Smooth muscle cell (in vitro differentiated cells): Measurements from ENCODE around the gene CHTF18. TPM values are rescaled to one million over a fixed set of nuclear protein-coding genes. Genes with fewer than 3 reads are reported as not detected.

Experiments
- DNase-seq: peaks from one replicate; lab custom pipeline; 2025; ENCODE audit not compliant: unreplicated experiment; lab: John Stamatoyannopoulos, UW
- H2AFZ ChIP-seq: fragments of 200-600 bp; sonication (generic); 2 replicates; pipeline ENCODE4 v1.6.0; 2016; ENCODE audit warnings: antibody characterized with exemption, low read depth, mild to moderate bottlenecking
- H3F3A ChIP-seq: fragments of 200-600 bp; sonication (generic); 2 replicates; pipeline ENCODE4 v1.6.0; 2017; ENCODE audit warnings: antibody characterized with exemption, low read depth
- H3K27ac ChIP-seq: fragments of 200-600 bp; sonication (generic); 2 replicates; pipeline ENCODE4 v1.5.1; 2016; ENCODE audit warnings: low read depth, mild to moderate bottlenecking
- H3K27me3 ChIP-seq: fragments of 200-600 bp; sonication (generic); 2 replicates; pipeline ENCODE4 v1.6.1; 2016; ENCODE audit warnings: low read depth, mild to moderate bottlenecking
- H3K36me3 ChIP-seq: fragments of 200-600 bp; sonication (generic); 2 replicates; pipeline ENCODE4 v1.5.1; 2016; ENCODE audit warnings: low read depth
- H3K4me1 ChIP-seq: fragments of 200-600 bp; sonication (generic); 2 replicates; pipeline ENCODE4 v1.5.1; 2016; ENCODE audit warnings: low read depth
- H3K4me2 ChIP-seq: fragments of 200-600 bp; sonication (generic); 2 replicates; pipeline ENCODE4 v1.6.0; 2016; ENCODE audit warnings: mild to moderate bottlenecking
- H3K4me3 ChIP-seq: fragments of 200-600 bp; sonication (generic); 2 replicates; pipeline ENCODE4 v1.5.1; 2016; ENCODE audit warnings: mild to moderate bottlenecking
- H3K79me2 ChIP-seq: fragments of 200-600 bp; sonication (generic); 2 replicates; pipeline ENCODE4 v1.6.0; 2016; ENCODE audit warnings: low read depth, mild to moderate bottlenecking
- H3K9ac ChIP-seq: fragments of 200-600 bp; sonication (generic); 2 replicates; pipeline ENCODE4 v1.6.0; 2016; ENCODE audit warnings: low read depth
- H3K9me3 ChIP-seq: fragments of 200-600 bp; sonication (generic); replicated peaks from 2 replicates; pipeline ENCODE4 v1.5.1; 2016; ENCODE audit warnings: low read depth
- H4K20me1 ChIP-seq: fragments of 200-600 bp; sonication (generic); 2 replicates; pipeline ENCODE4 v1.6.0; 2016; ENCODE audit warnings: low read depth
- WGBS: methylation state at CpG from one replicate; pipeline ENCODE4 v1.1.7; 2016; ENCODE audit warnings: low lambda C conversion rate; 5-methylcytosine and 5-hydroxymethylcytosine counted together
- polyA plus RNA-seq: library from polyadenylated mRNA; unstranded; fragments of >200 nt; fragmentation: Nextera tagmentation; extraction: Ambion mirVana; gene quantifications from 2 replicates; pipeline ENCODE4 v1.2.1, GENCODE V29; 2016
- total RNA-seq: library from RNA; depleted of rRNA; stranded (reverse); fragments of >200 nt; gene quantifications from 2 replicates; pipeline ENCODE4 v1.2.3, GENCODE V29; 2014
- TF ChIP-seq, protein P1 (sequence below): fragments of 200-600 bp; sonication (generic); IDR thresholded peaks from 2 replicates; pipeline ENCODE4 v1.5.1; 2017; ENCODE audit warnings: borderline replicate concordance, mild to moderate bottlenecking, antibody characterized with exemption; ENCODE audit not compliant: insufficient read depth, poor library complexity, severe bottlenecking

Gene CHTF18
- 11.4 and 27.2 TPM in 2 replicates for total RNA-seq
- 33.2 and 39.8 TPM in 2 replicates for polyA plus RNA-seq

DNA sequence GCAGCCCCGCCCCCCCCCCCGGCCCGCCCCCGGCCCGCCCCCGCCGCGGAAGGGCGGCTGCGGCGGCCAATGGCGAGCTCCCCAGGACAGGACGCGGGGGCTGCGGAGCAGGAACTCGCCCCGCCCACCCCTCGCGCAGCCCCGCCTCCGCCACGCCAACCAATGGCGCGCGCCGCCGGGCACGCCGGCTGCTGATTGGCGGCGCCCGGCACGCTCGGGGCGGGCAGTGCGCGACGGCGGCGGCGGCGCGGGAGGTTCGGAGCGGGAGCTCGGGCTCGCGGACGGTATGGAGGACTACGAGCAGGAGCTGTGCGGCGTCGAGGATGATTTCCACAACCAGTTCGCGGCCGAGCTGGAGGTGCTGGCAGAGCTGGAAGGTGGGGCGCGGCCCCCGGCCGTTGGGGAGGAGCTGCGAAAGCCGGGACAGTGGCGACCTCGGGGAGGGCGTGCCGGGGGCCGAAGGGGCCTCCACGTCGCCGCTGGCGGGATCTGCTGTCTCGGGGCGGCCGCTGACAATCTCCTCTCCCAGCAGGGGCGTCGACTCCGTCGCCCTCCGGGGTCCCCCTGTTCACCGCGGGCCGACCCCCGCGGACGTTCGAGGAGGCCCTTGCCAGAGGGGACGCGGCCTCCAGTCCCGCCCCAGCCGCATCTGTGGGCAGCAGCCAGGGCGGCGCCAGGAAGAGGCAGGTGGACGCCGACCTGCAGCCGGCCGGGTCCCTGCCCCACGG, at the start of gene CHTF18:
TSS of gene CHTF18 (plus strand) at position 222 of the 728 bp plus-strand sequence. CDS start at position 287, 65 bp downstream.
- H3K79me2 ChIP-seq: peaks cover 12% of the 10 kb centered on the region
- H3K4me3 ChIP-seq: peak within 1 kb of the TSS; percentile 95
- peak within 1 kb of the TSS; percentile 97 for H2AFZ ChIP-seq
- H4K20me1 ChIP-seq: peaks cover 11% of the 10 kb centered on the region
- H3K9ac ChIP-seq: peak within 1 kb of the TSS; percentile 85
- no peaks in the 10 kb centered on the region for H3K27me3 ChIP-seq
- no peaks in the 10 kb centered on the region for H3K9me3 ChIP-seq
- TF ChIP-seq, protein P1, sequence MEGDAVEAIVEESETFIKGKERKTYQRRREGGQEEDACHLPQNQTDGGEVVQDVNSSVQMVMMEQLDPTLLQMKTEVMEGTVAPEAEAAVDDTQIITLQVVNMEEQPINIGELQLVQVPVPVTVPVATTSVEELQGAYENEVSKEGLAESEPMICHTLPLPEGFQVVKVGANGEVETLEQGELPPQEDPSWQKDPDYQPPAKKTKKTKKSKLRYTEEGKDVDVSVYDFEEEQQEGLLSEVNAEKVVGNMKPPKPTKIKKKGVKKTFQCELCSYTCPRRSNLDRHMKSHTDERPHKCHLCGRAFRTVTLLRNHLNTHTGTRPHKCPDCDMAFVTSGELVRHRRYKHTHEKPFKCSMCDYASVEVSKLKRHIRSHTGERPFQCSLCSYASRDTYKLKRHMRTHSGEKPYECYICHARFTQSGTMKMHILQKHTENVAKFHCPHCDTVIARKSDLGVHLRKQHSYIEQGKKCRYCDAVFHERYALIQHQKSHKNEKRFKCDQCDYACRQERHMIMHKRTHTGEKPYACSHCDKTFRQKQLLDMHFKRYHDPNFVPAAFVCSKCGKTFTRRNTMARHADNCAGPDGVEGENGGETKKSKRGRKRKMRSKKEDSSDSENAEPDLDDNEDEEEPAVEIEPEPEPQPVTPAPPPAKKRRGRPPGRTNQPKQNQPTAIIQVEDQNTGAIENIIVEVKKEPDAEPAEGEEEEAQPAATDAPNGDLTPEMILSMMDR: no peak
- no peaks in the 10 kb centered on the region for H3K36me3 ChIP-seq
- H3F3A ChIP-seq: no peaks in the 10 kb centered on the region
- peak within 1 kb of the TSS; percentile 99 for H3K4me2 ChIP-seq
- H3K4me1 ChIP-seq: peaks cover 12% of the 10 kb centered on the region
- H3K27ac ChIP-seq: no peak within 1 kb of the TSS
- WGBS: under 1% methylated on average over 51 of the region's 97 CpGs
- peak; percentile 89 for DNase-seq

DNA sequence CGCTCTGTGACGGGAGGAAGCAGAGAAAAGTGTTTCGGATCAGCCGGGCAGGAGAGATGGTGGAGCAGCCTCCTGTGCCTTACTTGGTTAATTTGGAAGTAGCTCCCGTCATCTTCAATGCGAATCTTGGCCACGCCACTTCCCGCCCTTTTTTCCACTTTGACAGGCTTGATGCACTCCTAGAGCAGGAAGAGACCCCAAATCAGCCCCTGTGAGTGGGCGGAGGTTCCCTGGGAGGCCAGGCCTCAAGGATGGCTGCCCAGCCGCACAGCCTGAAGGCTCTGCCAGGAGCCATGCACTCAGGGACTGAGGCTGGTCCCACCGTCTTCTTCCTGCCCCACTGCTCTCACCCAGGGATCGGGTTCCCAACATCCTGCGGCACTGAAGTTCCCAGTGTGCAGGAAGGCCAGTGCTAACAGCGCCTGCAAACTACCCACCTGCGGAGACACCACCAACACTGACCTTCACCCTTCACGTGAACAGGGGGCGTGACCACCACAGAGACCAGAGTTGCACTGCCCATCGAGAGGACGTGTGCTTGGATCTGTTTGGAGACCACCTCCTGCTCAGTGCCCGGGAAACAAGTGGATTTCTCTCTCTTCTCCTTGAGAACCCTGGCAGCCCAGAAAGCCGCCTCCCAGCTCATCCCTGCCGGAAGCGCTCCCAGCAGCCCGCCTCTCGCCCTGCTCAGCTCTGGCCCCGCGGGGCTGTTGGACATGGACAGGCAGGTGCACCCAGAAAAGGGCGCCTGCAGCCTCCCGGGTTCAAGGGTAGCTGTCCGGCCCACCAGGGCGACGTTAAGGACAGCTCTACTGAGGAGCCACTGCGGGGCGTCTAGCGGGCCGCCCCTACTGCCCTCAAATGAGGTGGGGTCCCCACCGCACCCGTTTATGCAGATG, 48.6 kb upstream of the CHTF18 start:
- peaks cover 5% of the 10 kb centered on the region for H3K4me1 ChIP-seq
- H3K79me2 ChIP-seq: no peaks in the 10 kb centered on the region
- WGBS: 64% methylated on average over 38 of the region's 38 CpGs
- no peaks in the 10 kb centered on the region for H3K27me3 ChIP-seq
- DNase-seq: no peak
- H3K9me3 ChIP-seq: no peaks in the 10 kb centered on the region
- no peaks in the 10 kb centered on the region for H4K20me1 ChIP-seq
- H3K4me3 ChIP-seq: peak overlapping the region; percentile 95
- TF ChIP-seq, protein P1: no peak
- no peak overlapping the region for H3K27ac ChIP-seq
- H3K36me3 ChIP-seq: no peaks in the 10 kb centered on the region
- H3F3A ChIP-seq: no peaks in the 10 kb centered on the region
- peak overlapping the region; percentile 91 for H3K9ac ChIP-seq
- H3K4me2 ChIP-seq: peak overlapping the region; percentile 99
- H2AFZ ChIP-seq: no peak overlapping the region

DNA sequence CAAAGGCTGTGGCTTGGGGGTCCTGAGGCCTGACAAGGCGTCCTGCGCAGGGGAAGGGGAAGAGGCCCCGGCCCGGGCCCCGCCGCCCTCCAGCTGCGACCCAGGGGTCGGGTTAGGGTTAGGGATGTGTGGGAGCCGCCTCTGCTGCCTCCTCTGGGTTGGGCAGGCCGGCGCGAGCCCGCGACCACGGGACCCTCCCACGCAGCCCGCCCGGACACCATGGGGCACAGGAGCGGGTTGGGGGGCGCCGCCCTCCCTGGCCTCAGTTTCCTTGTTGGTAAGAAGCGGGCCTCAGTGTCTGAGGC, 48.0 kb upstream of the CHTF18 start:
- Histone ChIP-seq H3K36me3 (no peaks in the 10 kb centered on the region), H3K27me3 (no peaks in the 10 kb centered on the region), H3K9ac (peak overlapping the region; percentile 91), H3F3A (no peaks in the 10 kb centered on the region), H3K4me1 (peaks cover 5% of the 10 kb centered on the region), H2AFZ (peak overlapping the region; percentile 91), H3K4me3 (peak overlapping the region; percentile 95), H3K79me2 (no peaks in the 10 kb centered on the region), H3K9me3 (no peaks in the 10 kb centered on the region), H4K20me1 (no peaks in the 10 kb centered on the region), H3K4me2 (peak overlapping the region; percentile 99), H3K27ac (peak overlapping the region; percentile 44)
- WGBS: 5% methylated on average over 11 of the region's 22 CpGs
- TF ChIP-seq, protein P1: no peak
- no peak for DNase-seq
